Stomach (tissue), 4 donors: ENCODE measurements around the gene SLC22A15.

Experiments
- CTCF ChIP-seq, 7 experiments: fragments of 450-650 bp in 4 of 7; fragments of 200-600 bp in 3 of 7; sonication (generic) in 3 of 7; IDR thresholded peaks; one replicate each; pipeline ENCODE4 v1.5.1; 2016 to 2019; ENCODE audit warnings: antibody characterized with exemption in 7 of 7, control low read depth in 2 of 7, mild to moderate bottlenecking in 1 of 7
- EP300 ChIP-seq: sonication (generic); formaldehyde crosslinking; IDR thresholded peaks from one replicate; pipeline ENCODE4 v1.6.1; 2017; ENCODE audit warnings: antibody characterized with exemption
- POLR2AphosphoS5 ChIP-seq, 3 donors: sonication (generic); formaldehyde crosslinking; IDR thresholded peaks; one replicate each; pipeline ENCODE4 v1.6.1; 2016; ENCODE audit warnings: antibody characterized with exemption in 3 of 3

- TF ChIP-seq CTCF (IDR thresholded peaks at IDR 0.05) (no peak), POLR2AphosphoS5 (IDR thresholded peaks at IDR 0.05) (no peak), EP300 (no peak)
Measured at GRCh38 chr1:115949156-115949555, 27.2 kb upstream of the SLC22A15 start.
